ENCODE data around the gene NLGN1. TPM values are rescaled to one million over a fixed set of nuclear protein-coding genes. Genes with fewer than 3 reads are reported as not detected.

NLGN1 gene
- total RNA-seq, 1 experiment from 2014 or later, result 0.72 TPM

- no peak for DNase-seq (ENCODE audit: low spot score)
These were observed 441.1 kb downstream of the NLGN1 start for GRCh38 chr3:173838644-173839043.

GRCh38 chr3:173839859-173840258 is 442.3 kb downstream of the NLGN1 start:
- DNase-seq (ENCODE audit: low spot score), result no peak

- DNase-seq (ENCODE audit: low spot score), result no peak
These were observed 443.8 kb downstream of the NLGN1 start for GRCh38 chr3:173841334-173841733.

GRCh38 chr3:173843060-173843459 is 445.5 kb downstream of the NLGN1 start:
- no peak for DNase-seq (ENCODE audit: low spot score)

GRCh38 chr3:173846584-173846983 is 449.0 kb downstream of the NLGN1 start:
- no peak for DNase-seq (ENCODE audit: low spot score)

- DNase-seq (ENCODE audit: low spot score), result no peak
These were observed 451.9 kb downstream of the NLGN1 start for GRCh38 chr3:173849489-173849888.

- DNase-seq (ENCODE audit: low spot score), result no peak
These were observed 459.6 kb downstream of the NLGN1 start for GRCh38 chr3:173857154-173857553.

GRCh38 chr3:173862701-173863100 is 465.2 kb downstream of the NLGN1 start:
- no peak for DNase-seq (ENCODE audit: low spot score)

- no peak for DNase-seq (ENCODE audit: low spot score)
These were observed 466.0 kb downstream of the NLGN1 start for GRCh38 chr3:173863551-173863950.

GRCh38 chr3:173865900-173866498 is 468.5 kb downstream of the NLGN1 start:
- DNase-seq (ENCODE audit: low spot score), result no peak

GRCh38 chr3:173869766-173870165 is 472.2 kb downstream of the NLGN1 start:
- no peak for DNase-seq (ENCODE audit: low spot score)

- no peak for DNase-seq (ENCODE audit: low spot score)
These were observed 473.4 kb downstream of the NLGN1 start for GRCh38 chr3:173870976-173871375.

GRCh38 chr3:173875790-173876189 is 478.2 kb downstream of the NLGN1 start:
- no peak for DNase-seq (ENCODE audit: low spot score)

GRCh38 chr3:173876476-173876875 is 478.9 kb downstream of the NLGN1 start:
- DNase-seq (ENCODE audit: low spot score), result no peak

GRCh38 chr3:173887888-173888287 is 490.3 kb downstream of the NLGN1 start:
- DNase-seq (ENCODE audit: low spot score), result no peak

- DNase-seq (ENCODE audit: low spot score), result no peak
These were observed 492.1 kb downstream of the NLGN1 start for GRCh38 chr3:173889596-173889995.

- DNase-seq (ENCODE audit: low spot score), result no peak
These were observed 492.5 kb downstream of the NLGN1 start for GRCh38 chr3:173890091-173890490.

GRCh38 chr3:173891272-173892100 is 493.9 kb downstream of the NLGN1 start:
- no peak for DNase-seq (ENCODE audit: low spot score)

- DNase-seq (ENCODE audit: low spot score), result peak; percentile 6
These were observed 495.0 kb downstream of the NLGN1 start for GRCh38 chr3:173892547-173892946.

GRCh38 chr3:173893066-173893465 is 495.5 kb downstream of the NLGN1 start:
- peak; percentile 43 for DNase-seq (ENCODE audit: low spot score)

GRCh38 chr3:173893835-173894234 is 496.3 kb downstream of the NLGN1 start:
- DNase-seq (ENCODE audit: low spot score), result no peak

- no peak for DNase-seq (ENCODE audit: low spot score)
These were observed 500.1 kb downstream of the NLGN1 start for GRCh38 chr3:173897631-173898030.

- DNase-seq (ENCODE audit: low spot score), result no peak
These were observed 504.1 kb downstream of the NLGN1 start for GRCh38 chr3:173901649-173902048.

Data from A172 (cell line).